ENCODE results near the gene LRFN3.
"Not testable (repeated sequence)": the region's sequence is repeated elsewhere in the genome, so short reads cannot be mapped to it uniquely, and the experiment has no call there.

Gene LRFN3

GRCh38 chr19:35939307-35940077, 3.3 kb downstream of the LRFN3 start:
- no peak for DNase-seq

GRCh38 chr19:35940078-35940775, 4.1 kb downstream of the LRFN3 start:
- DNase-seq, result no peak

GRCh38 chr19:35940839-35941238, 4.7 kb downstream of the LRFN3 start:
- no peak for DNase-seq

- no peak for DNase-seq
Measured at GRCh38 chr19:35942235-35942634, 6.1 kb downstream of the LRFN3 start.

- no peak for DNase-seq
Measured at GRCh38 chr19:35943321-35944301, 7.4 kb downstream of the LRFN3 start.

- DNase-seq, result no peak
Measured at GRCh38 chr19:35944556-35944955, 8.4 kb downstream of the LRFN3 start.

- no peak for DNase-seq
Measured at GRCh38 chr19:35945121-35945790, 9.1 kb downstream of the LRFN3 start.

GRCh38 chr19:35946203-35946602, 10.0 kb downstream of the LRFN3 start:
- DNase-seq, result no peak

GRCh38 chr19:35949131-35949530, 13.0 kb downstream of the LRFN3 start:
- DNase-seq, result no peak

- no peak for DNase-seq
Measured at GRCh38 chr19:35955881-35956634, 19.9 kb downstream of the LRFN3 start.

- DNase-seq, result not testable (repeated sequence)
Measured at GRCh38 chr19:35957411-35957810, 21.2 kb downstream of the LRFN3 start.

GRCh38 chr19:35958660-35959039, 22.5 kb downstream of the LRFN3 start:
- DNase-seq, result no peak

GRCh38 chr19:35959040-35959967, 23.1 kb downstream of the LRFN3 start:
- DNase-seq, result no peak

GRCh38 chr19:35959968-35960320, 23.8 kb downstream of the LRFN3 start:
- DNase-seq, result no peak

GRCh38 chr19:35960432-35960972, 24.3 kb downstream of the LRFN3 start:
- no peak for DNase-seq

GRCh38 chr19:35963514-35963913, 27.3 kb downstream of the LRFN3 start:
- DNase-seq, result peak; percentile 56

- DNase-seq, result no peak
Measured at GRCh38 chr19:35966771-35967170, 30.6 kb downstream of the LRFN3 start.

- DNase-seq, result no peak
Measured at GRCh38 chr19:35973487-35973886, 37.3 kb downstream of the LRFN3 start.

GRCh38 chr19:35975608-35976214, 39.5 kb downstream of the LRFN3 start:
- peak; percentile 29 for DNase-seq
